HG03442 (cell line): ENCODE results near the gene KCNQ1.

Experiments
- ATAC-seq: cut with Tn5 transposase; IDR thresholded peaks from one replicate; pipeline ENCODE4 v1.9.1; 2021; ENCODE audit warnings: mild to moderate bottlenecking, moderate library complexity; ENCODE audit not compliant: unreplicated experiment

Gene KCNQ1

DNA sequence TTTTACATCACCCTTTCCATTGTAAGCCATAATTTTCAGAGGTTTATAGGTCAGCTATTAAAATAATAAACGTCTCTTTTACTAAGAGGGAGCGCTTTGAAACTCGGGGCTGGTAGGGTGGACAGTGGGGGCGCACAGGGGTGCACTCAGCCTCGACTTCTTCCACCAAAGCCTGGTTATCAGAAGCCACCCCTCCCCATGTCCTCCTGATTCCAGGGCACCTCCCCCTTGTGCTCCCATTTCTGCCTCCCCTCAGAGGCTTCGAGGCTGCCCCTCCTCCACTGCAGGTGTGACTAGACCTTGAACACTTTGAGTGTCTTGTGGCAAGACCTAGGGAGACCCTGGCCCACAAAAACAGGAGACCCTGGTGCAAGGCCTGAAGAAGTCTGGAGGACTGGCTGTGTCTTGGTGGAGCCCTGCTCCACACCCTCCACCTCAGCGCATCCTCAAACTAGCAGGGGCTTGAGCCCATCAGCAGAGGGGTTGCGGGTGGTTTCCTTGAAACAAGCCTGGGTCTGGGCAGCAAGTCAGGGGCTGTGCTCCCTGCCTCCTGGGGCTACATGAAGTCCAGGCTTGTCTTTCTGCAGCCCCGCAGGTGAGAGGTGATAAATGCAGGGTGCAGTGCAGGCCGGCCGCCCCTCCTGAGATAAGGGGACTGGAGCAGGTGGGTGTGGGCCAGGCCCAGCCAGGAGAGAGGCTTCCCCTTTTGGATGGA lies 437.7 kb downstream of the KCNQ1 start:
- ATAC-seq = no peak

DNA sequence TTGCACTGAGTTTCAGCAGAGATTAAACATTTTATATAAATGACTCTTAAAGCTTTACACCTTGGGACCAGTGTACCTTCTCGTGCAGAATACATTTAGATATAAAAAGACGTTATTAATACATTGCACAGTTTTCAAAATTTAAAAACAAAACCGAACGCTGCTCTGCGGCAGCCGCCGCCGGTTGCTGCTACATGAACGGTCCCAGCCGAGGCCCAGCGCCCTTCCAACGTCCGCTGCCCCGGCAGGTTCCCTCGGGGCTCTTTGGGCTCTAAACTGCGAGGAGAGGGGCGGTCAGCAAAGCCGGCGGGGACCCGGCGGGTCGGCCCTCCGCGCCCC lies 438.8 kb downstream of the KCNQ1 start:
- no peak for ATAC-seq

GRCh38 chr11:2883979-2884815 lies 439.4 kb downstream of the KCNQ1 start:
- ATAC-seq = no peak

DNA sequence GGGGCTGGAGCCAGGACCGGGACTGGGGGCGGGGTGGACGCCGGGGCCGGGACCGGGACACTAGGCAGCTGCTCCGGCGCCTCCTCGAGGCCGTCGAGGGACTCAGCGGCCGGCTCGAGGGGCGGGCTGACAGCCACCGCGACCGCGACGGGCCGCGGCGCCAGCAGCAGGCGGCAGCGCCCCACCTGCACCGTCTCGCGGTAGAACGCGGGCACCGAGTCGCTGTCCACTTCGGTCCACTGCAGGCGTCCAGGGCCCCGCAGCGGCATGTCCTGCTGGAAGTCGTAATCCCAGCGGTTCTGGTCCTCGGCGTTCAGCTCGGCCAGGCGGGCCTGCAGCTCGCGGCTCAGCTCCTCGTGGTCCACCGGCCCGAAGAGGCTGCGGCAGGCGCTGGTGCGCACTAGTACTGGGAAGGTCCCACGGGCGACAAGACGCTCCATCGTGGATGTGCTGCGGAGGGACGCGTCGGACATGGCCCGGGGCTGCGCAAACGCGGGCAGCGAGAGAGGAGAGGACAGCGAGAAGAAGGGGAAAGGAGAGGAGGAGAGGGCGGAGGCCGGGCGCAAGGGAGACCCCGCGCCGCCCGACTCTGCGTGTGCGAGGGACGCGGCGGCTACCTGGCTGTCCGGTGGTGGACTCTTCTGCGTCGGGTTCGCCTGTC lies 440.3 kb downstream of the KCNQ1 start:
- no peak for ATAC-seq

GRCh38 chr11:2885678-2886081 lies 440.9 kb downstream of the KCNQ1 start, which contains the start of gene CDKN1C:
TSS of gene CDKN1C (minus strand) at chr11:2885775. CDS start at chr11:2885456, 319 bp downstream.
- peak; percentile 62 for ATAC-seq

DNA sequence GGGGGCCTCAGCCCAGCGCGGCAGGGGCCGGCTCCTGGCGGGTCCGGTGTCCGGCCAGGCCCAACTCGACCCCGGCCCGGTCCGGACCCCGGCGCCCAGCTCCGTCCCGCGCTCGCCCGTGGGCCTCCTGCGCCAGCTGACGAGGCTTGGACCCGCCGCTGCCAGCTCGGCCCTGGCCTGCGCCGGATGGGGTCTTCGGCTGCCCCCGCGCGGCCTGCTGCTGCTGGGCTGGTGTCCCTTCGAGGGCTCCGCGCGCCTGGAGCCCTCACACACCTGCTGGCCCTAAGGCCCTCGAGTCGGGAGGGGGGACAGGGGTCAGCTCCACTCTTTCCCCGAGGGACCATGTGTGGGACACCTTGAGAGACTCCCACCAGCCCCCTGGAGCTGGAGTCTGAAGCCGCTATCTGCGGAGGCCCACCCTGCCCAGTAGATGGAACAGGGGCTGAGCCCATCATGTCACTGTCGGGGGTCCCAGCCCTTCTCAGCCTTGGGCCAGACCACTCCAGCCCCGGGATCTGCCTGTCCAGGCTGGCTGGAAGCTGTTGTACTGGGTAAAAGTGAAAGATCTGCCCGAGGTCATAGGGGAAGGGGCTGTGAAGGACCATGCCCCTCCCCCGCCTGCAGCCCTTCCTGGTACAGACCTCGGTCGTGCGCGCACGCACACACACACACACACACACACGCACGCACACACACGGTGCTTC lies 441.5 kb downstream of the KCNQ1 start:
- ATAC-seq = peak; percentile 7

DNA sequence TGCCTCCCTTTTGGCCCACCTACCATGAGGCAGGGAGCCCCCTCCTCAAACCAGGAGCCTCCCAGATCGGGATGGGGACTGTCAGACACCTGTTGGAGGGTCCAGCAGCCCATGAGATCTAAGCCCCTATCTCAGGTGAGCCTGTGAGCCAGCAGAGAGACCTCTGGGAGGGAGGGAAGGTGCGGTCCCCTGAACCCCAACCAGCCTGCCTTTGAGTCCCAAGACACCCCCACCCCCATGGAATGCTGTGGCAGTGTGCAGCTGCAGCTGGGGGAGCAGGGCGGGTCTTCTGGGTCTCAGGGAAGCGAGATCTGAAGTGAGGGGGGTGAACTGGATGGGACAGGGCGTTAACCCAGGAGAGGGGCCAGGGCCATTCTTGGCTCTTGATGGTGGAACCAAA lies 442.1 kb downstream of the KCNQ1 start:
- no peak for ATAC-seq

DNA sequence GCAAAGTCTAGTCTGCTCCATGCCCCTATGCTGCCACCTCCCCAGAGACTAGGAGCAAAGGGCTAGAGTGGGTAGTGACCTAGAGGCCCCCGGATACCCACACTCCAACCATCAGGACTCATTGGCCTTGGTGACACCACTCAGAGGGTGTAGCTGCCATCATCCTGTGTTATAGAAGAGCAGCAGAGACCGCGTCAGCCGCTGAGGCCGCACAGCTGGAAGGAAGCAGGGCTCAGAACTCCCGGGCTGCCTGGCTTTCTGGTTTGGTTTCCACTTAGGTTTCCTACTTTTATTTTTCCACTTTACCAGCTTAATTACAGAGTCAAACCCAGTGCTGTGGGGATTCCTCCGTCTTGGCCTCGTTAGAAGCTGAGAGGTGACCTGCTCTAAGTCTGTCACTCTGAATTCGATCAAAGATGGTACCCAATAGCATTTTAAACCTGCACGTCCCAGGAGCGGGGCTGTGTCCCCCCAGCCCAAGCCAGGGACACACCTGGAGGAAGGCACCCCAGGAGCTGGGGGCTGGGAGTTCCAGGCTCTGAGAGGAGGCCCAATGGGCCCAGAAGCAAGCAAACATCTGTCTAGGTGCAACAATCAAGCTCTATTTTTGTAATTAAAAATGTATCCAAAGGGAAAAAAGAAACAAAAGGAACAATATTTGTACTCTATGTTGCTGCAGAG lies 442.8 kb downstream of the KCNQ1 start:
- ATAC-seq = no peak

- no peak for ATAC-seq
These were observed 443.6 kb downstream of the KCNQ1 start for GRCh38 chr11:2888266-2888968.

DNA sequence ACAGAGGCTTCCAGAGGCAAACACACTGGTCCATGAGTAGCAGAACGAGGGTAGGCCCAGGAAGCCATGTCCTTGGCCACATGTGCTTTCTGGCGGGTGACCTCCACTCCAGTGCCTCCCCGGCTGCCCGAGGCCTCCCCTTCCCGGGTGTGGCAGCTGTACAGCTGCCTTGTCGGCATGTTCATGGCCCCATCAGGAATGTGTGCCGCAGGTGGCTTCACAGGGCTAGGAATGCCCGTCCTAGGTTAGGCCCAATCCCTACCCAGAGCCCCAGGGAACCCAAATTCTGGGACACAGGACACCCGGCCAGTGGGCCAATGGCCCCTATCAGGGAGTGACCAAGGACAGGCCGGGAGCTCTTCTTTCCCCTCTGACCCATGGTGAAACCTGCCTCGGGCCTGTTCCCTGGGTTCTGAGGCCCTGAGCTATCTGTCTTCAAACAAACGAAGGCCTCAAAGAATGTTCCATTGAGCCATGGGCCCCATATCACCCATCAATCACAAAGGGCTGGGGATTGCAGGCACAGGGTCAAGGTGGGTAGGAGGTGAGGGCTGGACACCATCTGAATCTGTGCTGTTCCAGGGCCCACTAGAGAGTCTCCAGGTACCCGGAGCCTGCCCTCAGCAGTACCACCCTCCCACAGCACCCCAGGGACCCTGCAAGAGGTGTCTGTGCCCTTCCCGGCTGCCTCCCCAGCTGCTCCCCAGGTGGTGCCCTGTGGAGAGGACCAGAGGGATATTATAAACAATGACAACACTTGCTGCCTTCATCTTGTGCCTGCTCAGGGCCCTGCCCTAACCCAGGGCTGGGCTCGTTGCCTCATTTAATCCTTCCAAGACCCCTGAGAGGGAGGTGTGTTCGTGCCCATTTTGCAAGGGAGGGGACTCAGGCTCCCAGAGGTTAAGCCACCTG lies 444.8 kb downstream of the KCNQ1 start:
- no peak for ATAC-seq

- ATAC-seq = no peak
These were observed 445.9 kb downstream of the KCNQ1 start for GRCh38 chr11:2890466-2891294.

DNA sequence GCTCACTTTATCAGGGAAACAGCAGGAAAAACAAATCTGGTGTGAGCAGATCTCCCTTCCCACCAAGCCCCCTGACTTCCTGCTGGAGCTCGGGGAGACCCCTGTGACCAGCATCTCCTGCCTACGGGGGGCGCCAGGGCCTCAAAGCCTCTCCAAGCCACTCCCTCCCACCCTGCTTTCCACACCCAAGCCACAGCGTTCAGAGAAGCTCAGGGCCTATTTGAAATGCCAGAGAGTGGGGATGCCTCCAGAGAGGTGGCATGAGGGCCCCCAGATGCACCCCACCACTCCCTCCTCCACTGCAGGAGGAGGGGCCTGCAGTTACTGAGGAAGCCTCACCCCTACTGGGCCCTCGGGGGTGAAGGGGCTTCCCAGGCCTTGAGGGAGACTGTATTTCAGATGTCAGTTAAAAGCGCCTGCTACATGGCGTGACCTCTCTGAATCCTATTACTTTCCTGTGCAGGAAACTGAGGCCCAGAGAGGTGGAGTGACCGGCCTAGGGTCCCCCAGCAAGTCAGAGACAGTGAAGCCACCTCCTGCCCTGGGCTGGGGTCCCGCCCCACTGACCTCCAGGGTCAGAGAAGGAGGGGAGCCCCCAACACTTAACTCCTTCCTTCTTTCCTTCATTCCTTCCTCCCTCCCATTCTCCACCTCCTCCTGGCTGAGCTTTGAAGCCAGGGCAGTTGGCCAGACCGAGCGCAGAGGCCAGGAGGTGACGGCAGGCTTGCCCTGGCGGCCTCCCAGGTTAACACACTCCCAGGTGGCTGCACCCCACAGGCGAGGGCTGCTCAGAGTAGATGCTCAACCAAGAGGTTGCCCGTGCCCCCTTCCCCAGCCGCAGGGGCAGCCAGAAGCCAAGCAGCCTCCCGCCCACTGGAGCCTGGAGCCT lies 446.8 kb downstream of the KCNQ1 start:
- no peak for ATAC-seq

DNA sequence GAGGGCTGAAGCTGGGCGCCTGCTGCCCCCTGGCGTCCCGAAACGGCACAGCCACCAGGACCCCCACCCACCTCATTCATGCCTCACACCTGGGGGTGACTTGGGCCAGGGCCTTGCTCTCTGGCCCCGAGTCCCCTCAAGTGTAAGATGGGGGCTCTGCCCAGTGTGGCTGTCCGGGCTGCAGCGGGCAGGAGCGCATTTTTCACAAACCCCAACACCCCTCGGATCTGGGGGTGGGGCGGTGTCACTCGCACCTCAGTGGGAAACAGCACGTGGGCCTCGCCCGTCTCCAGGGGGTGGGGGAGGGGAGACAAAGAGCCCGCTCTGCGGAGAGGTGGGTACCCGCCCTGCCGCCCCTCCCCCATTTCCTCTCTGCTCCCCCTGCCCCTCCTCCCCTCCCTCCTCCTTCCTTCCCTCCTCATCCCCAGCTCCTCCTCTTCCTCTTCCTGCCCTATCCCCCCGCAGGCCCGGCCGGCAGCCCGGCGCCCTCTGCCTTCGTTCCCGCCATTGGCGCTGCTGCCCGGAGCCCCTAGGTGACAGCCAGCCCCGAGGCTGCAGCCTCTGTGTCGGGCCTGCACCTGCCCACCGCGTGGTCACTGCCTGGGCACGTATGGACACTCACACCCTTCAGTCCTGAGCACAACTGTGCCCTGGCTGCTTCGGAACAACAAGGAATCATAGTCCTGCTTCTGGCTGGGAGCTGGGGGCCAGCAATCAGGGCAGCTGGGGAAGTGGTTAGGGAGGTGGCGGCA lies 447.6 kb downstream of the KCNQ1 start:
- ATAC-seq = no peak

DNA sequence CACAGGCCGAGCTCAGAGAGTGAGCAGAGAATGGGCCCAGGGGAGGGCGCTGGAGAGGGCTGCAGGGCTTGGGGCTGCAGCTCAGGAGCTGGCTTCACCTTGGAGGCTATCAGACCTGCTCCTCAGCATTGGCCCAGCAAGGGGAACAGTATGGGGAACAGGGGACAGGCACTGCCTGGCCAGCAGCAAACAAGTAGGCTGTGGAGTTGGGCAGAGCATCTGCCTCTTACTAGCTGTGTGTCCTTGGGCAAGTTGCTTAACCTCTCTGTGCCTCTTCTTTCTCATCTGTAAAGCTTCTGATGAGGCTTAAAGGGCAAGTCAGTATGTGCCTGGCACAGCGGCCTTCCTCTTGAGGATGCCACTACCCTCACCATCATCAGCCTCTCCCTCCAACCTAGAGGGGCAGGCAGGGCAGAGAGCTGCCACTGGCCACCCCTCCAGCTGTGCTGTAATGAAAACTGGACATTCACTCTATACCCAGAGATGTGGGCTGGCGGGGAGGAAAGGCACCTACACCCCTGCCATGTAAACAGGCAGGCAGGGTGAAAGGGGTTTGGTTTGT lies 448.2 kb downstream of the KCNQ1 start:
- ATAC-seq = no peak

GRCh38 chr11:2893935-2894334 lies 449.1 kb downstream of the KCNQ1 start:
- no peak for ATAC-seq

DNA sequence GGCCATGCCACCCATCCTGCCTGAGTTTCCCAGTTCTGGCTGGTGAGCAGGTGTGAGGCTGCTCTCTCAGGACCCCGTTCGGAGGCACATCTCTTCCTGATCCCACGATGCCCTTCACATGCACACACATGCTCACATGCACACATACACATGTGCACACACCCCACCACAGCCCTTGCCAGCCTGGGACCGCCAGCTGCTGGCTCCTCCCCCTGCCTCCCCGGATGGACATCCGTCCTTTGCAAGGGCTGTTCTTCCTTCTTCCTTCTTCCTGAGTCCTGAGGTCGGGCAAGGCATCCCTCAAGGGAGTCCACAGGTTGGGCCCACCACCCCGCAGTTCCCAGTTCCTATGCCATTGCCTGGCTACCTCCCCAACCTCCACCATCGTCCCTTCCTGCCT lies 451.2 kb downstream of the KCNQ1 start:
- ATAC-seq = no peak
